ENCODE data around the gene STRIP1.

Gene STRIP1

DNA sequence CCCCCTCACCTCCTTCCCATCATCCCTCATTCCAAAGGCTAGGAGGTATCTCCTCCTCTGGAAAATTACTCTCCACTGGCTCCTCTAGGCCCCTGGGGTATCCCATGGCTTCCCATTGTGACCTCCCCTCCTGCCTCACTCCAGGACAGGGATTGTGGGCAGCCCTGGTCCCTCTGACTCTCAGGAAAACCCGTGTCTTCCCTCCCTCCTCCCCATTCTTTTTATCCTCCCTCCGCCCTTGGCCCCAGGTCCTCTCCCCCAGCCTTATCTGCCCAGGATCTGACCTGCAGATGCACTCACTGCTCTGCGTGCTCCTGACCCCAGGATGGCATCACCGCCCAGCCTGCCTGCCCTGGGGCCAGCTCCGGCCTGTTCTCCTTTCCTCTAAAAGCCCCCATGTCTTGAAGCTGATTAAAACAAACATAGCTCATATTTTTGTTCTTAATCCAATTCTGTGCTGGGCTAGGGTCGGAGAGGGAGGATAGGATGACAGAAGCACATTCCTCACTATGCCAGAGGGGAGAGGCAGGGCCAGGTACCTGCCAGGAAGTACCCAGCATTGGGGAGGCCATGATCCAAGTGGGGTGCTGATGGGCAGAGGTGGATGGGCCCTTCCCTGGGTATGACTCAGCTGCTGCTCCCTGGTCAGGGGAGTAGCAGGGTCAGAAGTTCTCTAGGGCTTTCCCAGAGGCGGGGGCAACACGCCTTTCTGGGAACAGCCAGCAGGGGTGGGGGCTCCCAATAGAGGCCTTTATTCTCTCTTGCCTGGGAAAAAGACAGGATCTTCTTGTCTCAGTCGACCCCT, 64.0 kb downstream of the STRIP1 start:
- DNase-seq, result no peak

GRCh38 chr1:110100335-110100734, 65.9 kb downstream of the STRIP1 start:
- no peak for DNase-seq

GRCh38 chr1:110102081-110102480, 67.7 kb downstream of the STRIP1 start:
- no peak for DNase-seq
